DOHH2 (cell line): ENCODE measurements around the gene PREX1.

Source experiments
- H3F3A ChIP-seq: fragments of 200-600 bp; sonication (generic), shearing (Covaris generic); 2 replicates; pipeline ENCODE4 v1.6.0; 2016; ENCODE audit warnings: antibody characterized with exemption, mild to moderate bottlenecking; ENCODE audit not compliant: control insufficient read depth, insufficient read depth
- H3K27ac ChIP-seq: fragments of 200-600 bp; sonication (generic); 2 replicates; pipeline ENCODE4 v1.5.1; 2014; ENCODE audit warnings: low read depth, mild to moderate bottlenecking, low read length, moderate library complexity
- H3K27me3 ChIP-seq: fragments of 200-600 bp; sonication (generic); 2 replicates; pipeline ENCODE4 v1.6.1; 2014; ENCODE audit warnings: mild to moderate bottlenecking, low read length, mixed read lengths; ENCODE audit not compliant: control insufficient read depth
- H3K36me3 ChIP-seq: fragments of 200-600 bp; sonication (generic); 2 replicates; pipeline ENCODE4 v1.6.1; 2014; ENCODE audit warnings: mild to moderate bottlenecking, low read length, moderate library complexity, mixed read lengths; ENCODE audit not compliant: control insufficient read depth
- H3K4me1 ChIP-seq: fragments of 200-600 bp; sonication (generic); 2 replicates; pipeline ENCODE4 v1.6.1; 2014; ENCODE audit warnings: mild to moderate bottlenecking, low read length, mixed read lengths; ENCODE audit not compliant: control insufficient read depth
- H3K4me2 ChIP-seq: fragments of 200-600 bp; sonication (generic); 2 replicates; pipeline ENCODE4 v1.6.0; 2014; ENCODE audit warnings: mild to moderate bottlenecking, low read length, moderate library complexity
- H3K4me3 ChIP-seq: fragments of 200-600 bp; sonication (generic); 2 replicates; pipeline ENCODE4 v1.5.1; 2014; ENCODE audit warnings: mild to moderate bottlenecking, low read length, mixed read lengths
- H3K79me2 ChIP-seq: fragments of 200-600 bp; sonication (generic); 2 replicates; pipeline ENCODE4 v1.6.1; 2014; ENCODE audit warnings: mild to moderate bottlenecking, low read length, mixed read lengths; ENCODE audit not compliant: control insufficient read depth
- H3K9me2 ChIP-seq: fragments of 200-600 bp; sonication (generic); replicated peaks from 2 replicates; pipeline ENCODE4 v1.6.1; 2014; ENCODE audit warnings: mild to moderate bottlenecking, low read length, mixed read lengths; ENCODE audit not compliant: control insufficient read depth
- H3K9me3 ChIP-seq: fragments of 200-600 bp; sonication (generic); 2 replicates; pipeline ENCODE4 v1.6.1; 2014; ENCODE audit warnings: antibody characterized with exemption, low read length, mixed read lengths; ENCODE audit not compliant: control insufficient read depth, insufficient read depth
- H4K20me1 ChIP-seq: fragments of 200-600 bp; sonication (generic); 2 replicates; pipeline ENCODE4 v1.6.0; 2014; ENCODE audit warnings: low read depth, mild to moderate bottlenecking, antibody characterized with exemption, low read length, moderate library complexity; ENCODE audit not compliant: control insufficient read depth, insufficient read depth
- CTCF ChIP-seq: fragments of 200-600 bp; sonication (generic); IDR thresholded peaks from one replicate; pipeline ENCODE4 v1.5.1; 2014; ENCODE audit warnings: antibody characterized with exemption, mild to moderate bottlenecking, low read depth, low read length; ENCODE audit not compliant: poor library complexity, severe bottlenecking
- EZH2phosphoT487 ChIP-seq: fragments of 200-600 bp; sonication (generic); IDR thresholded peaks from 2 replicates; pipeline ENCODE4 v1.6.1; 2017; ENCODE audit warnings: borderline replicate concordance, mild to moderate bottlenecking, antibody characterized with exemption, low read length, moderate library complexity, mixed read lengths

PREX1 gene

GRCh38 chr20:48694381-48694865 is 133.4 kb downstream of the PREX1 start:
- Histone ChIP-seq H3K4me1 (no peaks in the 10 kb centered on the region), H3K4me2 (no peak overlapping the region), H3F3A (no peaks in the 10 kb centered on the region), H3K27me3 (no peaks in the 10 kb centered on the region), H3K4me3 (no peak overlapping the region), H3K79me2 (no peaks in the 10 kb centered on the region), H3K36me3 (no peaks in the 10 kb centered on the region), H3K27ac (no peak overlapping the region), H3K9me2 (no peaks in the 10 kb centered on the region), H4K20me1 (no peaks in the 10 kb centered on the region), H3K9me3 (no peaks in the 10 kb centered on the region)
- TF ChIP-seq CTCF (no peak), EZH2phosphoT487 (no peak)

GRCh38 chr20:48691523-48691922 is 136.3 kb downstream of the PREX1 start:
- Histone ChIP-seq H3K27ac (no peak overlapping the region), H3K9me2 (no peaks in the 10 kb centered on the region), H4K20me1 (no peaks in the 10 kb centered on the region), H3K27me3 (no peaks in the 10 kb centered on the region), H3K4me3 (no peak overlapping the region), H3F3A (no peaks in the 10 kb centered on the region), H3K36me3 (no peaks in the 10 kb centered on the region), H3K4me1 (no peaks in the 10 kb centered on the region), H3K9me3 (no peaks in the 10 kb centered on the region), H3K79me2 (no peaks in the 10 kb centered on the region), H3K4me2 (no peak overlapping the region)
- no peak for TF ChIP-seq CTCF
- no peak for TF ChIP-seq EZH2phosphoT487

- no peaks in the 10 kb centered on the region for H3K27me3 ChIP-seq
- H3K4me1 ChIP-seq, result no peaks in the 10 kb centered on the region
- no peaks in the 10 kb centered on the region for H3F3A ChIP-seq
- TF ChIP-seq EZH2phosphoT487 (no peak), CTCF (no peak)
- H3K79me2 ChIP-seq, result no peaks in the 10 kb centered on the region
- no peaks in the 10 kb centered on the region for H3K36me3 ChIP-seq
- no peaks in the 10 kb centered on the region for H3K9me2 ChIP-seq
- H3K9me3 ChIP-seq, result no peaks in the 10 kb centered on the region
- no peak overlapping the region for H3K4me2 ChIP-seq
- no peaks in the 10 kb centered on the region for H4K20me1 ChIP-seq
- H3K4me3 ChIP-seq, result no peak overlapping the region
- no peak overlapping the region for H3K27ac ChIP-seq
Observed at GRCh38 chr20:48690888-48691287, 136.9 kb downstream of the PREX1 start.
